ENCODE measurements around the gene SNX3.

The SNX3 gene

DNA sequence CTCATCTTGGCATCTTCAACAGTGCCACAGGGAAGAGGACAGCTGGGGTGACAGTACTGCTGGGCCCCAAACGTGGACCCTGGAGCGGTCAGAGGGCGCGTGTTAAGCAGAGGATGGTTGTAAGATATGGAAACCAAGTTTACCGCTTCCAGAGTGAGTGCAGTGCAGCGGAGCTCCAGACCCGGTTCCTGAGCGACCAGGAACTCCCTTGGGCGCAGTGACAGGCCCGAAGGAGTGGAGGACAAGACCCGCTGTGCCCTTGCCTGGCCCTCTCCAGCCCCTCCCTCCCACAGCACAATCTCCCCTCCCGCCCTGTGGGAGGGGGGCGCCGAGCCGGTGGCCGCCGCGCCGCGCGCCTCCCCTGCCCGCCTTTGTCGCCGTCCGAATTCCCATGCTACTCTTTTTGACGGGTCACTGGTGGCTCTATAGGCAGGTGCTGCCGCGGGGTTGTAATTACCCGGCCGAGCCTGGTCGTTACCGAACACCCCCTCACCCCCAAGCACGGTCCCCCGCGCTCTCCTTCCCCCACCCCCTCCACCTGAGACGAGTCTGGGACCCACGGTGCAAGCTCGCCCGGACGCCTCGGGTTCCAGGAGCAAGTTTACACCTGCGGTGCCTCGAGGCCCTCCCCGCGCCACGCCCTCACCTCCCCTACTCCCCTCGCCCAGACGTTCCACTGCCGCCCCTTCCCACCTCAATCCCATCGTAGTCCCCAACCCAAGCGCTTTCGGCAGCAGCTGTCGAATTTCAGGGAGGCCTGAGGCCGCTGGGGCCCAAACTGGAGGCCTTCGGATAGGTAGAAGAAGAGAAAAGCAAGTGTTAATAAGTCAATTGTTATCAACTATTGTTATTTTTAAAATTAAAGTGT lies 91.1 kb downstream of the SNX3 start:
- DNase-seq = no peak

- no peak for DNase-seq
Measured at GRCh38 chr6:108168501-108169463, 92.1 kb downstream of the SNX3 start.

GRCh38 chr6:108168090-108168463 lies 92.8 kb downstream of the SNX3 start:
- no peak for DNase-seq

DNA sequence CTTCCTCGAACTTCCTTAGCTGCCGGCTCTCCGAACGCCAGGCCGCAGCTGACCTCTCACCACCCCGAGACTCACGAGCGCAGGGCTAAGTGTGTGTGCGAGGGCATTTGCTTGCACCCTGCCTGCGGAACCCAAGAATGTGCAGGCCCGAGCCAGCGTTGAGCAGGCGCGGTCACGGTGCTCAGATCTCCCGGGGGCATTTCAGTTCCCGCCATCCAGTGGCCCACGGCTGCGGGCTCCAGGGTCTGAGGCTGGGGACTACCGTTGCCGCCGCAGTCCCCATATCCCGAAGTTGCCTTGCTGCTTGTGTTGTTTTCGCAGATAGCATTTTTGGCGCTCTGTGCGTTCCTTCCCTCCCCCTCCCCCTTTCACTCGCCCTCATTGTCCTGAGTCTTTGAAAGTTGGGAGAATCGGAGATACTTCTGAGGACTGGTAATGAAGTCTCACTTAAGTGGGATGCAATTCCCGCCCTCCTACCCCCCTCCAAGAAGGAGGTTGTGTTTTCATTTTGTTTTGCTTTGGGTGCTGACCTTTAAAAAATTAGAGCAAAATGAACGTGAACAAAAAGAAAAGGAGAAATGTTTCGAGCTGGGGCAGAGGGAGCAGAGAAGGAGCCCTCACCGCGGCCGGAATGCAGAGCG lies 93.3 kb downstream of the SNX3 start:
- no peak for DNase-seq

DNA sequence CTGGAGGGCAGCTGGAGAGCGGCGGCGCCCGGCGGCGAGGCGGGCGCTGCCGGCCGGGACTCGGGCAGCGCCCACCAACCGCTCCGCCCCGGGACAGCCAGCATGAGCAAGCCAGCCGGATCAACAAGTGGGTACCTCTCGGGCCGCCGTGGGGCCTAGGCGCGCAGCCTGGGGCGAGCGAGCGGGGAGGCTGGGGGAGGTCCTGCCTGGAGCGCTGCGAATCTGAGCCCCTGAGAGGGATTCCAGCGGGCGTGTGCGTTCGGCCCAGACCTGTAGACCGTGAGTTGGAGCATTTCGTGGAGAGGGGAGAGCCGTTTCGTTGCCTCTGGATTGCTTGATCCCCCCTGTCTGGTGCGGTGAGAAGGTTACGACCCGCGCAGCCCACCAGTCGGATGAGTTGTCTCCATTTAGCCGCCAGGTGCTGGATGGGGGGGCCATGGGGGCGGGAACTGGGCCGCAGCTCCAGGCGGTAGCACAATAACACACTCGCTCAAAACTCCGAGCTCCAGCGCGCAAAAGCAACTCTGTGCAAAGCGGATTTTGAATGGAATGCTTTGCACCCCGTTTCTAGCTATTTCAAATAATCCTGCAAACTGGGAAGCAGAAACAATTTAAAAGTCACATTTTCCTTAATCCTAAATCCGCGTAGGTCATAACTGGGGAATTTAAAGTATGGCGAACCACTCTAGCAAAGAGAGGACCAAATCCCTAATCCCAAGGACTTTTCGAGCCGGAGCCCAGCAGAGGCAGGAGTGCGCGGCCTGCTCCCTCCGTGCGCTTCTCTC lies 94.0 kb downstream of the SNX3 start:
- DNase-seq = no peak

DNA sequence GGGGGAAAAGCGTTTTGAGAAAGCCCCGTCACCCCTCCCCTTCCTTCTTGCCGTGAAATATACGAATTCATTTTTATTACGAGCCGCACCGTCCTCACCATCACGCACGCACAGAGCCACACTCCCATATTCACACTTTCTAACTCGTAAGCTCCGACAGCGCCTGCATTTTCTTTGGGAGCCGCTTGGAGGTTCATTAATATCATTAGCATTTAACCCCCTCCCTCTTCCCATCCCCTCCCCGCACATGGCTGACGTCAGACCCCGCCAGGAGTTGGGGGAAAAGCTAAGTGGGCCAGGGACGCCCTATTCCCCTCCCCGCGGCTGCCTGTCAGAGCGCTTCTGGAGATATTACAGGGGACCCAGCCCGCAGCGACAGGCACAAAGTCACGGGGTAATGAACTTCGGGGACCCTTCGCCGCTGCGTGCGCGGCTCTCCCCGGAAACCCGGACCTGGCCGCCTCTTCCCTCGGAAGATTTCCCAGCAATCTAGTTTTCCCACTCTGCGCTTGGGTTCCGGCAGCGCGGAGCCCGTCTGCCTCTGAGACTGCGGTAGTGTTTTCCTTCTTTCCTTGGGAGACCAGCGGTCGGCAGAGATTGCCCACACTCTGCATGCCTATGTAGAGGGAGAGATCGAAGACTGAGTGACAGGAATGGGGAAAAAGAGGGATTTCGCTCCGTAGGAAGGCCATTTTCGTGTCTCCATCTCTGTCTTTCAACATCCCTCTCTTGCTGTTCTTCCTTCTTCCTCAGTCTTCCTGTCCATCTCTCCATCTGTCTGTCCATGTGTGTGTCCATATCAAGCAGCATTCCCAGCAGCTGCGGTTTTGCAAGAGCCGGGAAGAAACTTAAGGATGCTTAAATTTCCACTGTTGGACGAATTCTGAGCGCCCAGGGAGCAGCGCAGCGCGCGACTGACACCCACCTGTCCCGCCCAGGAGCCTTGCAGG lies 94.9 kb downstream of the SNX3 start, which contains the start of gene NR2E1:
Gene NR2E1 (plus strand): TSS at position 309 of the 950 bp plus-strand sequence. CDS start 744 bp downstream, outside the sequence.
- peak; percentile 75 for DNase-seq

GRCh38 chr6:108164815-108165706 lies 95.8 kb downstream of the SNX3 start:
- DNase-seq = peak; percentile 34

GRCh38 chr6:108164543-108164814 lies 96.4 kb downstream of the SNX3 start:
- no peak for DNase-seq

GRCh38 chr6:108163644-108164542 lies 96.9 kb downstream of the SNX3 start:
- no peak for DNase-seq

DNA sequence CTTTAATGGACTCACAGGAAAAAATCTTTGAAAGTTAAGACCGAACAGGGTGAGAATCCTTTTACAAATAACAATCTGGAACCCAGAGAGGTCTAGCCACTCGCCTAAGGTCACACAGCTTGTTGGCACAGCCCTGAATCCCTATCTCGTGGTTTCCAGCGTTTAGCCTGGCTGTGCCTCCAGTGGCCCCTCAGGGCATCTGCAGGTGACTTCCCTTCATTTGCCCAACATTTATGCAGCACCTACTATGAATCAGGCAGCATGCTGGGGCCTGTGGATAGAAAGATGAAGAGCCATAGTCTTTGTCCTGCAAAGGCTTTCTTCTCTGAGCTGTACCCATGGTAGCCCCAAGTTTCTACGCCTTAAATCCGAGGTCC lies 97.6 kb downstream of the SNX3 start:
- no peak for DNase-seq

DNA sequence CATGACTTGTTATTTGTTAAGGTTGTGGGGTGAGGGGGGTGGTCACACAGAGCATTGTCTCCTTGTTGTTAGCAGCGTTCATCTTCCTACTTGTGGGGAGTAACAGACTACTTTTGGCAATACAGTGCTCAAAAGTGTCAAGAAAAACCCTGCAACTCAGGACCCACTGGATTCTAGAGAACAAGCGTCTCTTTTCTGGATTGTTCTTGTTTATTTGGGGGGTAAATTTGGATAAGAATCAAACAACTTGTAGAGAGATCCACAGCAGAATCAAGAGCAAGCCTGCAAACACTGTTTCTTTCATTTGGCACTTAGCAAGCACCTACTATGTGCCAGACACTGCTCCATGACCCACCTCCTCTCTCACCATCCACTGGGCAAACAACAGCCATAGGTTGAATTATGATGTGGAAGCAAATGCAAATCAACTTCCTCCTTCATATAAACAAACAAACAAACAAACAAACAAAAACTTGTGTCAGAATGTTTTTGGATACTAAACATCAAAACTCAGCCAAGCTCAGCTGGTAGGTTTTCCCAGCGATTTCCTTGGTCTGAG lies 99.0 kb downstream of the SNX3 start:
- no peak for DNase-seq

Data from NCI-H2171 treated with DMSO at 0.1 percent for 48 hours (cell line).